GM12865 (cell line): Measurements from ENCODE around the gene EPHA2.
"Not testable (repeated sequence)": the region's sequence is repeated elsewhere in the genome, so short reads cannot be mapped to it uniquely, and the experiment has no call there.

Experiments used
- DNase-seq: peaks from one replicate; pipeline ENCODE4 v3.0.0; 2010; ENCODE audit warnings: low read depth
- H3K4me3 ChIP-seq: 2 replicates; pipeline ENCODE4 v1.5.1; 2011; ENCODE audit warnings: mild to moderate bottlenecking, low read depth, low read length, control low read depth
- CTCF ChIP-seq: IDR thresholded peaks from 2 replicates; pipeline ENCODE4 v1.5.1; 2011; ENCODE audit warnings: low read length, control low read depth, low read depth, inconsistent platforms; ENCODE audit not compliant: insufficient read depth; ENCODE audit errors: missing control alignments

Gene EPHA2

GRCh38 chr1:16112596-16113555 is 43.0 kb downstream of the EPHA2 start:
- H3K4me3 ChIP-seq, result no peak overlapping the region
- no peak for TF ChIP-seq CTCF
- DNase-seq, result no peak

- TF ChIP-seq CTCF, result no peak
- no peak for DNase-seq
- no peak overlapping the region for H3K4me3 ChIP-seq
These were observed 43.9 kb downstream of the EPHA2 start for GRCh38 chr1:16111771-16112595.

- no peak for TF ChIP-seq CTCF
- no peak overlapping the region for H3K4me3 ChIP-seq
- DNase-seq, result no peak
These were observed 45.0 kb downstream of the EPHA2 start for GRCh38 chr1:16110884-16111283.

GRCh38 chr1:16110456-16110855 is 45.4 kb downstream of the EPHA2 start:
- TF ChIP-seq CTCF, result no peak
- H3K4me3 ChIP-seq, result no peak overlapping the region
- no peak for DNase-seq

GRCh38 chr1:16109571-16109970 is 46.3 kb downstream of the EPHA2 start:
- no peak for DNase-seq
- no peak for TF ChIP-seq CTCF
- H3K4me3 ChIP-seq, result no peak overlapping the region

- H3K4me3 ChIP-seq, DNase-seq: not testable (repeated sequence)
These were observed 48.8 kb downstream of the EPHA2 start for GRCh38 chr1:16107039-16107438.

- DNase-seq, result no peak
- H3K4me3 ChIP-seq, result no peak overlapping the region
- no peak for TF ChIP-seq CTCF
These were observed 54.2 kb downstream of the EPHA2 start for GRCh38 chr1:16101623-16102022.
